ENCODE results near the gene MAD2L2.

DNA sequence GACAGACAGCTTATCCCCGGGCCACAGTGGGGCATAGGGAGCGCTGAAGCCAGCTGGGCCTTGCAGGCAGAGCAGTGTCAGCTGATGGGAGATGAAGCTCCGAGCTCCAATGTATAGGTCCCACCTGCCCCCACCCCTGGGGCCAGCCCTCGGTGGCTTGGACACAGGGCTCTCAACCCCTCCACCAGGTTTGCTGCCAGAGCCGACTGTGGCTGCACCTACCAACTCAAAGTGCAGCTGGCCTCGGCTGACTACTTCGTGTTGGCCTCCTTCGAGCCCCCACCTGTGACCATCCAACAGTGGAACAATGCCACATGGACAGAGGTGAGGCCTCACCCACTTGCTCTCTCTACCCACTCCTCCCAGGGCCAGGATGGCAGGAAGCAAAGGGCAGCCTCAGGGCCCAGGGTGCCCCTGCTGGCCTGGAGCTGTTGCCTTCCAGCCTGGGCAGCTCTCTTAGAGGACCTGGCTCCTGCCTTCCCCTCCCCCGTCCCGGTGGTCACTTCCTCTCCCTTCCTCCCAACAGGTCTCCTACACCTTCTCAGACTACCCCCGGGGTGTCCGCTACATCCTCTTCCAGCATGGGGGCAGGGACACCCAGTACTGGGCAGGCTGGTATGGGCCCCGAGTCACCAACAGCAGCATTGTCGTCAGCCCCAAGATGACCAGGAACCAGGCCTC, 7.7 kb downstream of the MAD2L2 start:
- TF ChIP-seq TAF1 (IDR thresholded peaks at IDR 0.05; ENCODE audit: borderline replicate concordance, insufficient read depth, low read length) = no peak
- TF ChIP-seq POLR2AphosphoS5 (IDR thresholded peaks at IDR 0.05; ENCODE audit: low read depth, low read length) = no peak
- no peak for TF ChIP-seq SIN3A (IDR thresholded peaks at IDR 0.05; ENCODE audit: borderline replicate concordance, insufficient read depth, low read length)

Data from PFSK-1 (cell line).